Psoas muscle (tissue), 8 donors: Measurements from ENCODE around the gene HBM. TPM values are rescaled to one million over a fixed set of nuclear protein-coding genes. Genes with fewer than 3 reads are reported as not detected.

Experiments used
- ATAC-seq, 4 donors: fragments of 200-7000 bp; cut with Tn5 transposase; one replicate each; pipeline ENCODE4 v1.9.1; 2020; ENCODE audit warnings: moderate library complexity in 3 of 4, mild to moderate bottlenecking in 2 of 4
- DNase-seq, 2 donors: peaks; one replicate each; pipeline ENCODE4 v3.0.0-alpha.2; 2020
- H3K27ac ChIP-seq: fragments of 200-600 bp; one replicate; pipeline ENCODE4 v1.8.0; 2022
- H3K27me3 ChIP-seq, 3 donors: fragments of 200-600 bp in 1 of 3; one replicate each; pipeline versions ENCODE4 v1.6.1 to v1.8.0; 2013 to 2022; ENCODE audit warnings: low read length in 2 of 3, mild to moderate bottlenecking in 2 of 3, moderate library complexity in 1 of 3; ENCODE audit not compliant: insufficient read depth in 3 of 3
- H3K36me3 ChIP-seq, 2 donors: fragments of 200-600 bp in 1 of 2; one replicate each; pipeline versions ENCODE4 v1.6.1 to v1.8.0; 2013 to 2022; ENCODE audit warnings: low read depth in 1 of 2, mild to moderate bottlenecking in 1 of 2, moderate library complexity in 1 of 2; ENCODE audit not compliant: insufficient read depth in 1 of 2
- H3K4me1 ChIP-seq: fragments of 200-600 bp; one replicate; pipeline ENCODE4 v1.8.0; 2022
- H3K4me3 ChIP-seq: fragments of 200-600 bp; one replicate; pipeline ENCODE4 v1.8.0; 2022; ENCODE audit warnings: mild to moderate bottlenecking
- H3K9me3 ChIP-seq: fragments of 200-600 bp; one replicate; pipeline ENCODE4 v1.8.0; 2022
- WGBS, 3 donors: extraction: QIAGEN DNeasy Blood & Tissue Kit; methylation state at CpG; one replicate each; pipeline versions ENCODE4 v1.1.6 to v1.1.7; 2013; 5-methylcytosine and 5-hydroxymethylcytosine counted together
- intact Hi-C, 2 donors: fragments of 100-400 bp; cut with DNase I; formaldehyde crosslinking; loops; one replicate each; pipeline versions ENCODE4 v1.11.0 to v1.14.2; 2022
- polyA plus RNA-seq, 3 donors: library from polyadenylated mRNA; stranded (reverse); fragments of 200-250 nt; gene quantifications; one replicate each; pipeline ENCODE4 v1.2.3, GENCODE V29; 2013
- total RNA-seq, 4 donors: library from RNA; stranded (reverse); fragmentation: NEBNext Ultra II Directional in 2 of 4; extraction: Animal tissue kit (Norgen Biotek cat#: 25700) in 2 of 4; gene quantifications; one replicate each; pipeline versions ENCODE4 v1.2.1 to v1.2.4, GENCODE V29; 2021 to 2023
- TF ChIP-seq, protein P1 (sequence below): fragments of 200-600 bp; IDR thresholded peaks from one replicate; pipeline ENCODE4 v1.8.0; 2022; ENCODE audit warnings: antibody characterized with exemption
- donor health status: healthy with polysubstance abuse.
- donor health status: DM: no; HTN: no; CAD: no; lungs with moderate emphysema.
- donor health status: Bipolar disorder and iron deficiency.
- donor health status: healthy.
- donor health status: DM: yes; HTN: yes; CAD: no.
- donor health status: DM: no; HTN: no; CAD: no.
- donor health status: DM: no; HTN: no; CAD: no.
- donor health status: DM: yes; HTN: yes; CAD: no.

HBM gene
- total and polyA plus RNA-seq, 7 donors, result 2.9 TPM; not detected in 6

DNA sequence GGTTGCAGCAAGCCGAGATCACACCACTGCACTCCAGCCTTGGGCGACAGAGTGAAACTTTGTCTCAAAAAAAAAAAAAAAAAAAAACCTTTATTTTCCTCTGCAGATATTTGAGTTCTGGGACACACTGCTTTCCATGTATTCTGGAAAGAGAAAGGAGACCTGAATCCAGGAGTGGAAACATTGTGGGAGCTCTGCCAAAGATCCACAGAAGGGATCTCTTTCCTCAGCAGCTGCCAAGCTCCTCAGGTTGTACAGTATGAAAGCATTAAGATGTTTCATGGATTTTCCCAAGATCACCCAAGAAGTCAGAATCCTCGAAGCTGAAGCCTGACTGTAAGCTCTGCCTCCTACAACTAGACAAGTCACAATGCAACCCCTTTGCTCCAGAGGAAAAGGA, 40.8 kb upstream of the HBM start:
- Histone ChIP-seq H3K27me3 (no peaks in the 10 kb centered on the region), H3K4me3 (no peak overlapping the region), H3K27ac (no peak overlapping the region), H3K4me1 (no peaks in the 10 kb centered on the region), H3K9me3 (no peaks in the 10 kb centered on the region), H3K36me3 (peaks cover 0 to 18% of the 10 kb centered on the region in 2 donors)
- ATAC-seq, result no peak
- WGBS, 3 donors, result 78 to 95% (median 79%) methylated on average over 3 of the region's 3 CpGs
- TF ChIP-seq, protein P1, sequence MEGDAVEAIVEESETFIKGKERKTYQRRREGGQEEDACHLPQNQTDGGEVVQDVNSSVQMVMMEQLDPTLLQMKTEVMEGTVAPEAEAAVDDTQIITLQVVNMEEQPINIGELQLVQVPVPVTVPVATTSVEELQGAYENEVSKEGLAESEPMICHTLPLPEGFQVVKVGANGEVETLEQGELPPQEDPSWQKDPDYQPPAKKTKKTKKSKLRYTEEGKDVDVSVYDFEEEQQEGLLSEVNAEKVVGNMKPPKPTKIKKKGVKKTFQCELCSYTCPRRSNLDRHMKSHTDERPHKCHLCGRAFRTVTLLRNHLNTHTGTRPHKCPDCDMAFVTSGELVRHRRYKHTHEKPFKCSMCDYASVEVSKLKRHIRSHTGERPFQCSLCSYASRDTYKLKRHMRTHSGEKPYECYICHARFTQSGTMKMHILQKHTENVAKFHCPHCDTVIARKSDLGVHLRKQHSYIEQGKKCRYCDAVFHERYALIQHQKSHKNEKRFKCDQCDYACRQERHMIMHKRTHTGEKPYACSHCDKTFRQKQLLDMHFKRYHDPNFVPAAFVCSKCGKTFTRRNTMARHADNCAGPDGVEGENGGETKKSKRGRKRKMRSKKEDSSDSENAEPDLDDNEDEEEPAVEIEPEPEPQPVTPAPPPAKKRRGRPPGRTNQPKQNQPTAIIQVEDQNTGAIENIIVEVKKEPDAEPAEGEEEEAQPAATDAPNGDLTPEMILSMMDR, result no peak
- DNase-seq, result no peak
- intact Hi-C loops, result no loop called here

DNA sequence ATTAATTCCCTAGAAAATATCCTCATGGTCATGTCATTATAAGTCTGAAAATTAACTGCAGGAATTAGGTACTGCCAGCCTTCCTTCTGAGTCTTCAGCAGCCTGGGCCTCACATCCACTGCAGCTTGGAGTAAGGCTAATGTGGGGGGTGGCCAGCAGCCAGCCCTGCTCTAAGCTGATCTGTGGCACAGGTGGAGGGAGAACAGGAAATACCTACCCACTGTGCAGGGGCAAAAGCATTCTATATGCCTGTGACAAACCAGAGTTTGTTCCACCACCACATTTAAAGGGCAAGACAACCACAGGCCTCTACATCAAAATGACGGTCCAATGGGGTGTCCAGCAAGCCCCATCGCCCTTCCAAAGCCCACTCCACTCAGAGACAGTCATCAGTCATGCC, 36.7 kb upstream of the HBM start:
- Histone ChIP-seq H3K36me3 (peaks cover 0 to 7% of the 10 kb centered on the region in 2 donors), H3K27ac (no peak overlapping the region), H3K4me1 (no peaks in the 10 kb centered on the region), H3K4me3 (no peak overlapping the region), H3K27me3 (no peaks in the 10 kb centered on the region), H3K9me3 (no peaks in the 10 kb centered on the region)
- 91 to 97% (median 92%) methylated on average over 2 of the region's 2 CpGs for WGBS, 3 donors
- intact Hi-C loops, result no loop called here
- DNase-seq (no peak), ATAC-seq (no peak)
- TF ChIP-seq, protein P1, result no peak

DNA sequence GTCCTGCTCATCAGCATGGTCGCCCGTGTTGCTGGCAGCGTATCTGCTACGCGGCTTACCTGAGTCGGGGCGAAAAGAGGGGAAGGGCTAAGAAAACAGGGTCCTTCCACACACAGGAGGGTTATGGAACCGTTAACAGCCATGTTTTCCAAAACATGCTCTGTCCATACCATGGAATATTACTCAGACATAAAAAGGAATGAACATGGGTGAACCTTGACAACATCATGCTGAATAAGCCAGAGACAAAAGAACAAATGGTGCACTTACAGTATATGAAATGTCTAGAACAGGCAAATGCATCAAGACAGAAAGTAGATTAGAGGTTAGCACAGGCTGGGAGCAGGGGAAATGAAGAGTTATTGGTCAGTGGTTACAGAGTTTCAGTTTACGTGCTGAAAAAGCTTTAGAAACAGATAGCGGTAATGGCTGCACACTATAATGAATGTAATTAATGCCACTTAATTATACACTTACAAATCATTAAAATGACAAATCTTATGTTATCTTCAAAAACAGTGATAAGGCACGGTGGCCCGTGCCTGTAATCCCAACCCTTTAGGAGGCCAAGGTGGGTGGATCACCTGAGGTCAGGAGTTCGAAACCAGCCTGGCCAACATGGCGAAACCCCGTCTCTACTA, 35.1 kb upstream of the HBM start:
- Histone ChIP-seq H3K4me1 (peaks cover under 1% of the 10 kb centered on the region), H3K36me3 (peaks cover 0 to 7% of the 10 kb centered on the region in 2 donors), H3K27me3 (no peaks in the 10 kb centered on the region), H3K4me3 (no peak overlapping the region), H3K27ac (no peak overlapping the region), H3K9me3 (no peaks in the 10 kb centered on the region)
- DNase-seq, result no peak
- TF ChIP-seq, protein P1, result no peak
- WGBS, 3 donors, result 94 to 97% (median 96%) methylated on average over 15 of the region's 15 CpGs
- intact Hi-C loops, result no loop called here
- ATAC-seq, result no peak

DNA sequence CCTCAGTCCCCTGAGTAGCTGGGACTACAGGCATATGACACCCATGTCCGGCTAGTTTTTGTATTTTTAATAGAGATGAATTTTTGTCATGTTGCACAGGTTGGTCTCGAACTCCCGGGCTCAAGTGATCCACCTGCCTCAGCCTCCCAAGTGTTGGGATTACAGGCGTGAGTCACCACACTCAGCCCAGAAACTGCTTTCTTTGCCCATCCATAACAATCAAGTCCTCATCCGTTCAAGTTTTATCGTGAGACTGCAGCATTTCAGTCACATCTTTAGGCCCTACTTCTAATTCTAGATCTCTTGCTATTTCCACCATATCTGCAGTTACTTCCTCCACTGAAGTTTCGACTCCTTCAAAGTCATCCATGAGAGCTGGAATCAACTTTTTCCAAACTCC, 33.7 kb upstream of the HBM start:
- Histone ChIP-seq H3K27ac (no peak overlapping the region), H3K36me3 (peaks cover 0 to 7% of the 10 kb centered on the region in 2 donors), H3K9me3 (no peaks in the 10 kb centered on the region), H3K4me3 (no peak overlapping the region), H3K27me3 (no peaks in the 10 kb centered on the region), H3K4me1 (peaks cover 5% of the 10 kb centered on the region)
- 87 to 92% (median 91%) methylated on average over 7 of the region's 7 CpGs for WGBS, 3 donors
- TF ChIP-seq, protein P1, result no peak
- ATAC-seq (no peak), DNase-seq (peak in 1 of 2 donors; percentile 6)
- intact Hi-C loops, result no loop called here

DNA sequence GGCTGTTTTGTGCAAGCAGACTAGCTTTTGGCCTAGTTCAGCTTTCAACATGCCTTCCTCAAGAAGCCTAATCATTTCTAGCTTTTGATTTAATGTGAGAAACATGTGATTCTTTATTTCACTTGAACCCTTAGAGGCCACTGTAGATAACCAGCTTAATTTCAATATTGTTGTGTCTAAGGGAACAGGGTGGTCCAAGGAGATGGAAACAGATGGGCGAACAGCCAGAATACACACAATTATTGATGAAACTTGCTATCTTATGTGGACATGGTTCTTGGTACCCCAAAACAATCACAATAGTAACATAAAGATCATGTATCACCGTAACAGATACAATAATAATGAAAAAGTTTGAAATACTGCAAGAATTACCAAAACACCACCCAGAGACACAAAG, 32.1 kb upstream of the HBM start:
- no peak overlapping the region for H3K4me3 ChIP-seq
- no peak for ATAC-seq
- intact Hi-C loops, result no loop called here
- no peak for DNase-seq
- no peaks in the 10 kb centered on the region for H3K27me3 ChIP-seq
- TF ChIP-seq, protein P1, result no peak
- no peaks in the 10 kb centered on the region for H3K9me3 ChIP-seq
- H3K36me3 ChIP-seq, result peaks cover 0 to 7% of the 10 kb centered on the region in 2 donors
- peaks cover 12% of the 10 kb centered on the region for H3K4me1 ChIP-seq
- WGBS, 3 donors, result 96 to 97% (median 97%) methylated on average over 2 of the region's 2 CpGs
- H3K27ac ChIP-seq, result no peak overlapping the region
